ENCODE measurements around the gene MAP3K9. TPM values are rescaled to one million over a fixed set of nuclear protein-coding genes. Genes with fewer than 3 reads are reported as not detected.

The MAP3K9 gene
- total and polyA plus RNA-seq, 2 of the 8 experiments (the other 6 are each of a cell fraction or from before 2014, with no cell fraction given): 9.8 to 24.7 TPM

GRCh38 chr14:70680748-70681147, 128.6 kb downstream of the MAP3K9 start:
- Histone ChIP-seq H4K5ac (ENCODE audit: insufficient read length, low read depth, low read length) (no peak overlapping the region), H2BK5ac (ENCODE audit: low read depth, low read length) (no peak overlapping the region), H3K79me1 (ENCODE audit: low read depth, low read length) (no peaks in the 10 kb centered on the region), H3K27me3 (replicated peaks in 1 of 4; ENCODE audit: control insufficient read depth in 3 of 4, extremely low read depth in 1 of 4, insufficient read depth in 3 of 4, low read length in 3 of 4) (no peaks in the 10 kb centered on the region; a peak in 1 of 7 replicates), H3K4ac (replicated peaks; ENCODE audit: insufficient read length, low read depth, low read length) (no peak overlapping the region), H2BK12ac (ENCODE audit: low read depth, low read length) (no peak overlapping the region), H3K56ac (replicated peaks; ENCODE audit: insufficient read length, low read depth, low read length) (no peak overlapping the region), H2AFZ (ENCODE audit: low read length) (no peak overlapping the region), H3K4me1 (replicated peaks in 1 of 4; ENCODE audit: control insufficient read depth in 3 of 4, insufficient read depth in 4 of 4, low read length in 3 of 4) (peaks cover 2 to 7% (median 3%) of the 10 kb centered on the region in 4 experiments; a peak in 6 of 7 replicates), H2AK5ac (ENCODE audit: low read depth, low read length) (no peak overlapping the region), H3K4me2 (ENCODE audit: insufficient read depth in 1 of 2, low read depth in 2 of 2, low read length in 2 of 2) (no peak overlapping the region), H3K9me3 (ENCODE audit: insufficient read depth in 2 of 2, low read depth in 1 of 2, low read length in 1 of 2) (no peaks in the 10 kb centered on the region), H3K79me2 (ENCODE audit: control insufficient read depth in 1 of 2, insufficient read depth in 2 of 2, low read length in 2 of 2) (no peaks in the 10 kb centered on the region), H3K14ac (ENCODE audit: insufficient read length) (no peak overlapping the region), H3K23me2 (ENCODE audit: low read depth, low read length) (no peaks in the 10 kb centered on the region), H3K18ac (ENCODE audit: extremely low read depth, low read length) (no peak overlapping the region), H2BK15ac (ENCODE audit: low read length) (no peak overlapping the region), H2BK20ac (ENCODE audit: low read length) (no peak overlapping the region), H4K20me1 (replicated peaks in 1 of 2; ENCODE audit: control insufficient read depth in 1 of 2, insufficient read depth in 2 of 2, low read length in 2 of 2) (no peaks in the 10 kb centered on the region), H3K27ac (ENCODE audit: low read depth, low read length) (no peak overlapping the region), H3K4me3 (ENCODE audit: extremely low read depth in 1 of 4, insufficient read depth in 2 of 4, low read depth in 3 of 4, low read length in 4 of 4) (no peak overlapping the region), H3K36me3 (ENCODE audit: control insufficient read depth in 2 of 4, insufficient read depth in 4 of 4, low read length in 3 of 4) (peaks cover 0 to 2% (median 0%) of the 10 kb centered on the region in 4 experiments; a peak in 1 of 8 replicates), H2BK120ac (replicated peaks; ENCODE audit: low read depth, low read length) (no peak overlapping the region), H3K9ac (replicated peaks in 1 of 4; ENCODE audit: extremely low read depth in 1 of 4, low read depth in 3 of 4, low read length in 3 of 4) (no peak overlapping the region), H4K8ac (ENCODE audit: extremely low read depth, insufficient read depth, low read length) (no peak overlapping the region), H3K23ac (ENCODE audit: insufficient read length) (no peak overlapping the region), H4K91ac (replicated peaks; ENCODE audit: insufficient read length, low read length) (no peak overlapping the region)
- CTCF ChIA-PET (ENCODE audit: partially characterized antibody): interaction anchor here (0.7 to 1.1 kb wide), 2 partner anchors 24 to 378 kb away, joined by 3 read pairs; no protein-coding TSS in a partner anchor
- no peak for DNase-seq (ENCODE audit: low read depth in 1 of 2, low spot score in 2 of 2)
- TF ChIP-seq TBP (IDR thresholded peaks at IDR 0.05; ENCODE audit: low read depth, low read length) (no peak), EGR1 (IDR thresholded peaks at IDR 0.05; ENCODE audit: borderline replicate concordance, low read depth, low read length) (no peak)
- TF ChIP-seq, protein P1, sequence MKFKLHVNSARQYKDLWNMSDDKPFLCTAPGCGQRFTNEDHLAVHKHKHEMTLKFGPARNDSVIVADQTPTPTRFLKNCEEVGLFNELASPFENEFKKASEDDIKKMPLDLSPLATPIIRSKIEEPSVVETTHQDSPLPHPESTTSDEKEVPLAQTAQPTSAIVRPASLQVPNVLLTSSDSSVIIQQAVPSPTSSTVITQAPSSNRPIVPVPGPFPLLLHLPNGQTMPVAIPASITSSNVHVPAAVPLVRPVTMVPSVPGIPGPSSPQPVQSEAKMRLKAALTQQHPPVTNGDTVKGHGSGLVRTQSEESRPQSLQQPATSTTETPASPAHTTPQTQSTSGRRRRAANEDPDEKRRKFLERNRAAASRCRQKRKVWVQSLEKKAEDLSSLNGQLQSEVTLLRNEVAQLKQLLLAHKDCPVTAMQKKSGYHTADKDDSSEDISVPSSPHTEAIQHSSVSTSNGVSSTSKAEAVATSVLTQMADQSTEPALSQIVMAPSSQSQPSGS (IDR thresholded peaks at IDR 0.05; ENCODE audit: low read length): no peak
- 89% methylated on average over 2 of the region's 2 CpGs; no CpG with 5 or more reads in 1 of the 2 experiments for WGBS, 2 experiments (ENCODE audit: extremely low coverage in 1 of 2, insufficient coverage in 1 of 2, insufficient read length in 1 of 2, insufficient replicate concordance in 2 of 2, low coverage in 1 of 2, low lambda C conversion rate in 2 of 2, missing lambda C conversion rate in 1 of 2)
- FAIRE-seq: no peak
- POLR2A ChIA-PET (ENCODE audit: partially characterized antibody): interaction anchor here (0.6 to 0.7 kb wide), 2 partner anchors 9 to 28 kb away, joined by 3 read pairs; no protein-coding TSS in a partner anchor

Measured in H1 (cell line).